MV-4-11 (cell line): ENCODE measurements around the gene RGS5.

Source experiments
- DNase-seq: peaks from one replicate; lab custom pipeline; 2025; lab: John Stamatoyannopoulos, UW

Gene RGS5

DNA sequence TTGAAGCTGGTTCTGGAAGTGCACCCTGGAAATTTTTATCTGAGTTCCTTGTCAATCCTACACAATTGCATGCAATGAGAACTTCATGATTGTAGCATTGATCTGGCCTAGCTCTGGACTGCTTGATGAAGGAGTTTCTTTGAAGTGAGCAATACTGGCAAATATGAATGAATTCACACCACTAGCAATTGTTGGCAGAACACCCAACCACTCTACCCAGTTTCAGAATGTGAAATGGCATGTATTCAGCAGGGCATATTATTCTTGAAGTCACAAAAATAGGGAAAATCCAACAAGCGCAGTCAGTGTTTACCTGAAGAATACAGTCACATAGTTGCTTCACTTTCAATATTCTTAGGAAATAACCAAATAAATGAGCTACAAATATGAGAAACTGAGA, 57.3 kb downstream of the RGS5 start:
- DNase-seq, result no peak

DNA sequence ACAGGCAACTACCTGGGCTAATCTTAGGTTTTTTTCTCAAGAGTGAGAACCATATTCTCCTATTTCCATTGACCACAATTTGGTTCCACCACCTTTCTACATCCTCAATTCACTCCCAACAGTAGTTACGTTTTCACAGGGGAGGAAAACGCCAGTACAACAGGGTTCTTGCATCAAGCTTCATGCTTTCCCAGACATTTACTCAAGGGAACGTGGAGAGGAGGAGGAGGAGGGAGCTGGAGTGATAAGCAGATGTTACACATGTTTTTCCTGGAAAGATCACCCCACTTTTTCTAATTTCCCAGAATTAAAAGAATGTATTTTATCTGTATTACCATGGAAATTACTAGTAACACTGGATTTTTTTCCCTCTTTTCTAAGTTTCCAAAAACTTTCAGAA, 58.3 kb downstream of the RGS5 start:
- DNase-seq, result no peak

DNA sequence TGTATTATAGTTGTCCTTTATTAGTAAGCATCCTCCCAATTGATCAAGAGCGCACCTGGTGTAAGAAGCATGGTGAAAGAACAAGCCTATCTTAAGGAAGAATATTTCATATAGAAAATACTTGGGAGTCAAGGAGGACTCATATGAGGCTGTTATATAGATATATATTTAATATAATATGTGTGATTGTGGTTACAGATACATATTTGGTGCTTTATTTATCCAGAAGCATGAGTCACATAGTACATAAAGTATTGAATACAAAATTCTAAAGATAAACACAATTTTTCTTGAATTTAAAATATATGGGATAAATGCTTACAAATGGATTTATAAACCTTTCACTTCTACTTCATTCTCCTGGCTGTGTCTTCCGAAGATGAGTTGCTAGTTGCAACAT, 60.6 kb downstream of the RGS5 start:
- no peak for DNase-seq

DNA sequence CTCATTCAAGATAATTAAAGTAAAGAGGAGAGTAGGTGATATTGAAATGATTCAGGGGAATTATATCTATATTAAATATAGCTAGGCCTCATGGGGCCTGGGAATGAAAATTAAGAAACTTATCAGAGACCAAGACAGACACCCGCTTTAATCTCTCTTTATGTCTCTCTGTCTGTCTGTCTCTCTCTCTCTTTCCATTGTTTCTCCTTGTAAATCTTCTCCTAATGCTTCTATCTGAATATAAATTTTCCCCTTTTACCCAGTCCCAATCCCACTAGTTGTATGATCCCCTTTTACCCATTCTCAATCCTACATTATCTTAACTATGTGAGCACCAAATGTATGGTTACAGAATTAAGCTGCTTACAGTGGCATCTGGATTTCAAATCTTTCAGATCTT, 61.2 kb downstream of the RGS5 start:
- DNase-seq, result no peak

DNA sequence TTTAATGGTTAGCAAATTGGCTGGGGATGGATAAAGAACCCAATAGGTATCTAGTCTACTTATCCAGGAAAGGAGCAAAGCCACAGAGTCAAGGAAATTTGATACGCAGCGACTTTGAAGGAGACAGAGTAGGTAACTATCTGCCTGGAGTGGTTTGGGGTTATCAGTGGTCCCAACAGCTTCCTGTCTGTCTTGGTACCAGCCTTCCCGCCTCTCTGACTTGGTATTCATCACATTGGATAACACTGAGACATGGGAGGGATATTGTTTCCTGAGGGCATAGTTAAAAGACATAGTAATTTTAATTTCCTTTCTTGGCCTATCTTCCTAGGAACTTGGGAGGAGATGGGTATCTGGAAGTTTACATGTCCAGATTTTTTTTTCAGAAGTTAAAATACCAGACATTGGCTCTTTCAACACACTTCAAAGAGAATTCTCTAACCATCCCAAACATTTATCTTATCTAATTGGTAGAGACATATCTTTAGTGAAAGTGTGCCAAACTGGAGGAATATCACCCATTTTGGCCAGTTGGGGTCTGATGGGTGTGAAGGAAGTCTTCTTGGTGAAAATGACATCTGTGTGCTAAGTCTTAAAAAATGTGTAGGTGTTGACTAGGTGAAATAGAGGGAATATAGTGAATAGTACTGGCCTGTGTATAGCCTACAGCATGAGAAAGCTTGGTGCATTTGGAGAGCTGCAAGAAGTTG, 65.0 kb downstream of the RGS5 start:
- no peak for DNase-seq

DNA sequence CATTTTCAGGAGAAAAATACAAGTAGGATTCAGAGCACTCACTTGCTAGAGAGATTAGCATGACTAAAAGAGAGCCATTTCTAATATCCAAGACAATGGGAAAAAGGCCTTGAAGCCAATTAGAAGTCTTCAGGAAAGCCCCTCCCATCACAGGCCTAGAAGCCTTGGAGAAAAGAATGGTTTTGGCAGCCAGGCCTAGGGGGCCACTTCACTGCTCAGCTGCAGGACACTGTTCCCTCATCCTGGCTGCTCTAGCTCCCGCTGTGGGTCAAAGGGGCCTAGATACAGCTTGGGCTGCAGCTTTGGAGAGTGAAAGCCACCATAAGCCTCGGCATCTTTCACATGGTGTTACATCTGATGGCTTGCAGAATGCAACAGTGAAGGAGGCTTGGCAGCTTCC, 70.7 kb downstream of the RGS5 start:
- no peak for DNase-seq

DNA sequence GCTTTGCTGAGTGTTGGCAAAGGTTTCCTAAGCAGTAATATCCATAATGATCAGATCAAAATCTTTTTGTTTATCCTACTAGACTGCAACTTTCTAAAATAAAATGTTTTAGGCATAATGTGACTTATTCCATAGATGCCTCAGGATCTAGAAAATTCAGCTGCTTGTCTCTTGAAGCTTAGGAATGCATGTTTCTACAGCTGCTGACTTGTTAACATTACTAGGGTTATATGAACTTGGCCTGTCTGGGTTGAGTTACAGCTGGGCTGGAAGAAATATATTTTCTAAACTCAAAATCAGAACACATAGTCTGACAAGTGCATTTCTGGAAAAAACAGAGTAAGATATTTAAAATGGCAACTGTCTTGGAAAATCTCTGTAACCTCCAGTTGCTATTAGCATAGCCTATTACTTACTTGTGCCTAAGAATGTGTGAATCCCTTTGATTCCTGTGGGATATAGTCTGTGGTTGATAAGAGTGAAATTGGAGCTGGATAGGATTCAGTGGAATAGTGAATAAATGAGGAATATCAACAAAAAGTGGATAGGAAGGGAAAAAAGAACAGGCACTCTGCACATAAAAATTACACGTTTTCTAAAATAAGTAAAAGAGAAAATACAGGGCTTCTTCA, 72.4 kb downstream of the RGS5 start:
- no peak for DNase-seq

DNA sequence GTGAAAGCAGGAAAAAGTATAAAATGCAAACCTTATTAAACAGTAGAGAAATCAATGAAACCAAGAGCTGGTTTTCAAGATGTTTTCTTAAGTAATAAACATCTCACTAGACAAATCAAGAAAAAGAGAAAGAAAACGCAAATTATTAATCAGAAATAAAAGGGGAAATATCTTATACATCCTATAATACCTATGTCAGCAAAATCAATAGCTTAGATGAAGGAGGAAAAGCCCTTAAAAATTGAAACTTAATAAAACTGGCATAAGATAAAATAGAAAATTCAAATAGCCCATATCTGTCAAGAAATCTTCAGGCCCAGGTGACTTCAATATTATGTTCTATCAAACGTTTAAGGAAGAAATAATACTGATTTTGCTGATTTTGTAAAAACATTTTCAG, 74.4 kb downstream of the RGS5 start:
- DNase-seq, result no peak

DNA sequence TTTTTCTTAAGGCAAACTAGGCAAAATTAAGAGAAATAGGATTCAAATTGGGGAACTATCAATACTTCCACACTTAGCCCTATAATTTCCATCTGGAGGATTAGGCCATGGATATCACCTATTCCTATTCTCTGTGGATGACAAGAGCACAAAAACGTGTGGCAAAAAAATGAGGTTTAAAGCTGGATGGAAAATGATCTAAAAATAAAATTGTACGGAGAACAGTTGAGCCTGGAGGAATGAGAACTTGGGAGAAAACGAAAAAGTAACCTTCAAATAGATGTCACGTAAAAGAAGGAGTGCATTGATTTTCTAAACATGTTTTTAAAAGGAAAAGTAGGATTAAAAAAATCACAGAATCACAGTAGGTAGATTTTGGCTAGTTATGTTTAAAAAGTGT, 77.9 kb downstream of the RGS5 start:
- no peak for DNase-seq

DNA sequence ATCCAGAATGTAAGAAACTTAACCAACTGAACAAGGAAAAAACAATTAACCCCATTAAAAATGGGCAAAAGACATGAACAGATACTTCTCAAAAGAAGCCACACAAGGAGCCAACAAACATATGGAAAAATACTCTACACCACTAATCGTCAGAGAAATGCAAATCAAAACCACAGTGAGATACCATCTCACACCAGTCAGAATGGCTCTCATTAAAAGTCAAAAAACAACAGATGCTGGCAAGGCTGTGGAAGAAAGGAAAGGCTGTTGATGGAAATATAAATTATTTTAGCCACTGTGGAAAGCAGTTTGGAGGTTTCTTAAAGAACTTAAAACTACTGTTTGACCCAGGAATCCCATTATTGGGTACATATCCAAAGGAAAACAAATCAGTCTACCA, 82.3 kb downstream of the RGS5 start:
- DNase-seq, result no peak

DNA sequence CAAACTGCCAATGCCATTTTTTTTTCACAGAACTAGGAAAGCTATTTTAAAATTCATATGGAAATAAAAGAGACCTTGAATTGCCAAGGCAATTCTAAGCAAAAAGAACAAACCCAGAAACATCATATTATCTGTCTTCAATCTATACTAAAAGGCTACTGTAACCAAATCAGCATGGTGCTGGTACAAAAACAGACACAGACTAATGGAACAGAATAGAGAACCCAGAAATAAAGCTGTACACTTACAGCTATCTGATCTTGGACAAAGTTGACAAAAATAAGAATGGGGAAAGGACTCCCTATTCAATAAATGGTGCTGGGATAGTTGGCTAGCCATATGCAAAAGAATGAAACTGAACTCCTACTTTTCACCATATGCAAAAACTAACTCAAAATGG, 83.0 kb downstream of the RGS5 start:
- DNase-seq, result no peak

DNA sequence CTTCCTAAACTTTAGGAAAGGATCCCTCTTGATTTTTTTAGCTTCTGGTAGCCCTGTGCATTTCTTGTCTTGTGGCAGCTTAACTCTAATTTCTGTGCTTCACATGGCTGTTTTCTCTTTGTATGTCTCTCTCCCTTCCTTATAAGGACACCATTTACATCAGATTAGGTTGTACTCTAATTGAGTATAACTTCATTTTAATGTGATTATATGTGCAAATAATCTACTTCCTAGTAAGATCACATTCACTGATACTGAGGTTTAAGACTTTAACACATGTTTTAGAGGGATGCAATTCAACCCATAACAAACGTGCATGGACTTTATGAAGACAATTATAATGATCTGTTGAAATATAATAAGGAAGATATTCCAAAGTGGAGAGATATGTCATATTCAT, 86.8 kb downstream of the RGS5 start:
- DNase-seq, result no peak

DNA sequence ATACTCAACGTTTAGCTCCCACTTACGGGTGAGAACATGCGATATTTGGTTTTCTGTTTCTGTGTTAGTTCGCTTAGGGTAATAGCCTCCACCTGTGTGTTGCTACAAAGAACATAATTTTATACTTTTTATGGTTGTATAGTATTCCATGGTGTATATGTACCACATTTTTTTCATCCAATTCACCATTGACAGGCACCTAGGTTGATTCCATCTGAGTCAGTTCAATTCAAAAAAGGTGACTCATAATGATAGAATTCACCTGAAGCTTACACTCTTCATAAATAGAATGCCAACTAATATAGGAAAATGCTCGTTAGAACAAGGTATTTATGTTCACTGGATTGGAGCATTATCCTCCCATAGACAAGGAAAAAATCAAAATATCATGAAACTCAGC, 95.1 kb downstream of the RGS5 start:
- DNase-seq, result no peak

DNA sequence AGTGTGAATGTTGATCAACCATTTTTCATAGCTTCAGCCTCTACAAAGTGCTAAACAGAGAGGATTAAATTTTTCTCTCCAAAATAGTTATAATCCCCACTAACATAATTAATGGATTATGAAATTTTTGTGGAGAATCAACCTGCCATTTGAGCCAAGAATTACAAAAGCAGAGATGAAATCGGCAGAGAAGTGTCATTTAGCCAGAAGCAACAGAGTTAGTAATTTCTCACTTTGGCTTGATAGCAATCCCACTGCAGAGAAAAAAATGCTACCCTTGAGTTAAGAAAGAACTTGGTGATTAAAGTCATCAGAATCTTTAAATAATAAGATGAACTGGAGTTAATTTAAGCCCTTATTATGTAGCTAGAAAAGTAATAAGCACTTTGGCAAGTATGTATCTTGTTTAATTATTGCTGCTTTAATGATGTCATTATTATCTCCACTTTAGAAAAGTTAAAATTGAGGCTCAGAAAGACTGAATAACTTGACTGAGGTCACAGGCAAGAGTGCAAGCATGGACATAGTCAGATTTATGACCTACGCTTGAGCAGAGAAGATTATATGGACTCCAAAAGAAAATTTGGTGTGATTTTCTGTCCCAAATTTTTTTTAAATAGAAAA, 96.2 kb downstream of the RGS5 start:
- no peak for DNase-seq

DNA sequence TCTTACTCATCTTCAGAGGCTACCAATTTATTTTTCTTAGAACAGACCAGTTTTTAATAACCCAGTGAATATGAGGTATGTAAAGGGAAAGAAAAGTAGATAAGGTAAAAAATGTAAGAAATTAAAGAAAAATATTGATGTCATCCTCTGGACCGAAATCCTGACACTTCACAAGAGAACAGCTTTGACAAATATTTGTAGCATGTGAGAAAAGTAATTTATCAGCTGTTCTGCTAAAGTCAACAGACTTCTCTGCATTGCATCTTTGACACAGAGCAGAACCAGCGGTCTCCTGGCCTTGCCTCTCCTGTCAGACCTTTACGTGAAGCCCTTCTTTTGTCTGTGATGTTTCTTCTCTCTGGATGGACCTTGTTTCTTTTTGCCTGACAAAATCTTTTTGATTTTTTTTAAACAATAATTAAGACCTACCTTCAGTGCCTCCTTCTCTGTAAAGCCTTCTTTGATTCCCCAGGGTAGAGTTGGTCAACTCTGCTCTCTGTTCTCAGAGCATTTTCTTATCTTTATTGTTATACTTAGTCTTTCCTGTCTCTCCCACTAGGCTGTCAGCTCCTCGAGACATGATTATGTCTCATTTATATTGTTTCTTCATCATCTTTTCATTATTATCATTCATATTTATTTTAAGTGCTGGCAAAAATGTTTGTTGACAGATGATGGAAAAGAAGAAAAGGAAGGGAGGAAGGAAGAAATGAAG, 98.2 kb downstream of the RGS5 start:
- no peak for DNase-seq

DNA sequence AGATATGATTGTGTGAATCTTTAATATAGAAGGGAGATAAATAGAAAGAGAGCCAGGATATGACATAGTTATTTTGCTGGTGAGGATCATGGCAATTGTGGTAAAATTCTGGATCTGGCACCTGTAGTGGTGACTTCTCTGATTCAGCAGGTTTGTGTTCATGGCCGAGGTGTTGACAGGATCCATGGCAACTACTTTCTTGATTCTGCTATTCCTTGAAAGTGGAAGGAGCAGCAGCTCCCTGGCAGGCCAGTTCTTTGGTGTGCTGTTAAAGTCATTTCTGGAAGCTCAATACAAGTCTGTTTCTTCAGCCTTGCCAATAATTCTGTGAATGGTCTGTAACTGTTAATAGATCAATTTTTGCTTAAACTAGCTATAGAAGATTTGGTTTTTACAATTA, 100.1 kb downstream of the RGS5 start:
- no peak for DNase-seq

DNA sequence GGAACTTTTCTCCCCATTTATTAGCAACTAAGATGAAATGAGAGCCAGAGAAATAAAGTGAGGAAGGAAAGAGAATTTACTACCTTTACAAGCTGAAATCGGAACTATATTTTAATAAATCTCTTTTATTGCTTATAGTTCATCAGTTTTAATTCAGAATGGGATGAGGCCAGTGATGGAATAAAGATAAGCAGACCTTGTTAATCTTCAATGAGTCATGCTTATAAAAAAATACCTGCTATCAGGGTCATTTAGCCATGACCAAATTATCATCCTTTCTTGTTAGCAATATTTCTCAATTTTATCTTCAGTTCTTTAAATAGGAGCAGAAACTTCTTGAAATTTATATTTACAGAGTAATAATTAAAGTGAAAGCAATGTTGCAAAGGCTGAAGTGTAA, 107.5 kb downstream of the RGS5 start:
- no peak for DNase-seq

DNA sequence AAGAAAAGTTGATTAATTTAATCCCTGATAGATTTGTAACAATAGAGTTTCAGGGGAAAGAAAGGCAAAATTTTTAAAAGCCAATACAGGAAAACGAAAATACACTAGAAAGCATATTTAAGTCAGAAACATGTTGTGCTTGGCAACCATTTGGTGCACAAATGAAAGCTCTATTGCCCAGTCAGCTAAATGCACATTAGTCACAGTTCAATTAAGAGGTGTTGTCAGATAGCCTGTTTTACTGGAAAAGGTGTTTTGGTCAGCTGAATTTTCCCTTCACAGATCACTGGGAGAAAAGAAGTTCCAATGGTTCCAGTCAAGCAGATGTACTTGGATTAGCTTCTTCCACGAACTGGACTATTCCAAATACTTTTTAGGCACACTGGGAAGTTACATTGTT, 108.1 kb downstream of the RGS5 start:
- DNase-seq, result no peak

DNA sequence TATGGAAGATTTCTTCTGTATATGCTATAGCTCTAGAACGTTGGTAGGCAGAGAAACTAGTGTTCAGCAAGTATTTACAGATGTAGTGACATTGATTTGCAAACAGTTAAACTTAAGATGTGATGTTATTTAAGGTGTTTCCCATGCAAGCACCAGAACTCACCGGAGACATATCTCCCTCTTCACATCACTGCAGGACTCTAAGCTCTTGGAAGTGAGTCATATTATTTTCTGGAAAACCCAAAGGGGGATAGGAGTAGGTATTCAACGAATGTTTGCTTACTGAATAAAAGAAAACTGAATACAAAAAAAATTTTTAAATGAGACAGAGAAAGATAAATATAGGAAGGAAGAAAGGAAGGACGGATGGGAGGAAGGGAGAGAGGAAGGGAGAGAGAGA, 108.5 kb downstream of the RGS5 start:
- DNase-seq, result no peak

DNA sequence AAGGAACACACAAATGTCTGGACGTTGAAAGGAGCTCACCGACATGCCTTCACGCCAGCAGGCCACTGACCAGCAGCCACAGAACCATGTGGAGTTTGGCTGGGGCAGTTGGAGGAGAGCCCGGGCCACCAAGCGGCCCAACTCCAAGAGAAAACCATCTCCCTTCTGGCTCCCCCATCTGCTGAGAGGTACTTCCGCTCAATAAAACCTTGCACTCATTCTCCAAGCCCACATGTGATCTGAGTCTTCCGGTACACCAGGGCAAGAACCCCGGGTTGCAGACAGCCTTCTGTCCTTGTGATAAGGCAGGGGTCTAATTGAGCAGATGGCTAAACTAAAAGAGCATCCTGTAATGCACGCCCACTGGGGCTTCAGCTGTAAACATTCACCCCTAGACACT, 109.1 kb downstream of the RGS5 start:
- no peak for DNase-seq

DNA sequence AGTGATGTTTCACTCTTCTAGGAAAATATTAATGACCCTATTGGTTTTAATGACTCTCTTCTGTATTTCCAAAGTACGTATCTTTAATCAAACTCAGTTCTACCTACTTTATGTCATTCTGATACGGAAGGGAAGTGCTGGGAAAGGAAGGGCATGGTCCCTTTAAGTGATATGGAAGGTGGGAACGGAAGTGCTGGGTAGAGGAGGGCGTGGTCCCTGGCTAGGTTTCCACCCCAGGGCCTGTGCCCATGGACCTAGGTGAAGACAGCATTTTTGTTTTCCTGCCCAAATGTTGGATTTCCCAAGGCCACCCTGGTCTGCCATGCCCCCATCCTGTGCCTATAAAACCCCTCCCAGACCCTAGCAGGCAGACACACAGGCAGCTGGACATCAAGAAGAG, 109.5 kb downstream of the RGS5 start:
- no peak for DNase-seq
